B cell (primary cell): ENCODE measurements around the gene MPHOSPH6. TPM values are rescaled to one million over a fixed set of nuclear protein-coding genes. Genes with fewer than 3 reads are reported as not detected.

Experiments used
- ATAC-seq: fragments of 200-7000 bp; cut with Tn5 transposase; one replicate; pipeline ENCODE4 v1.10.0; 2021; ENCODE audit warnings: low read depth, mild to moderate bottlenecking, moderate number of reproducible peaks, moderate library complexity
- CTCF ChIA-PET: fragments of 350-600 bp; sonication (Branson Sonifier 250); formaldehyde crosslinking; loops from one replicate; lab custom pipeline; 2021; ENCODE audit warnings: antibody characterized with exemption, inconsistent platforms; lab: Charles Lee
- POLR2A ChIA-PET: fragments of 350-600 bp; sonication (Branson Sonifier 250); formaldehyde crosslinking; loops from one replicate; lab custom pipeline; 2021; ENCODE audit warnings: antibody characterized with exemption; lab: Charles Lee
- DNase-seq: peaks from one replicate; pipeline ENCODE4 v3.0.0; 2013
- H2AFZ ChIP-seq: 2 replicates; pipeline ENCODE4 v1.6.1; 2012; ENCODE audit warnings: mild to moderate bottlenecking, low read depth, low read length; ENCODE audit not compliant: insufficient read depth, poor library complexity, severe bottlenecking
- H3K27ac ChIP-seq, 2 donors: 1 replicate in 1 of 2; 2 replicates in 1 of 2; pipeline ENCODE4 v1.5.1; 2012 to 2013; ENCODE audit warnings: low read length in 2 of 2, mild to moderate bottlenecking in 2 of 2, moderate library complexity in 1 of 2
- H3K27me3 ChIP-seq, 4 experiments: fragments of 200-600 bp in 1 of 4; sonication (generic) in 1 of 4; replicated peaks in 1 of 4; 1 replicate in 2 of 4; 2 replicates in 2 of 4; pipeline versions ENCODE4 v1.6.1 to v1.7.0; 2013 to 2016; ENCODE audit warnings: low read length in 3 of 4, mild to moderate bottlenecking in 2 of 4, mixed read lengths in 1 of 4, moderate library complexity in 1 of 4; ENCODE audit not compliant: insufficient read depth in 4 of 4, control insufficient read depth in 3 of 4; ENCODE audit errors: control extremely low read depth in 1 of 4
- H3K36me3 ChIP-seq, 2 experiments: replicated peaks in 1 of 2; 1 replicate in 1 of 2; 2 replicates in 1 of 2; pipeline versions ENCODE4 v1.6.1 to v1.7.1; 2013; ENCODE audit warnings: low read length in 1 of 2; ENCODE audit not compliant: insufficient read depth in 2 of 2, control insufficient read depth in 1 of 2; ENCODE audit errors: control extremely low read depth in 1 of 2, extremely low read depth in 1 of 2
- H3K4me1 ChIP-seq, 2 donors: fragments of 200-600 bp in 1 of 2; sonication (generic) in 1 of 2; 1 replicate in 1 of 2; 2 replicates in 1 of 2; pipeline versions ENCODE4 v1.5.1 to v1.6.1; 2013 to 2017; ENCODE audit warnings: low read length in 2 of 2; ENCODE audit not compliant: control insufficient read depth in 2 of 2, insufficient read depth in 2 of 2
- H3K4me2 ChIP-seq: replicated peaks from 2 replicates; pipeline ENCODE3; 2012; ENCODE audit warnings: mild to moderate bottlenecking, low read depth, low read length; ENCODE audit not compliant: poor library complexity, severe bottlenecking
- H3K4me3 ChIP-seq, 5 experiments: fragments of 200-600 bp in 1 of 5; sonication (generic) in 1 of 5; 1 replicate in 3 of 5; 2 replicates in 2 of 5; pipeline versions ENCODE4 v1.5.1 to v1.7.0; 2011 to 2016; ENCODE audit warnings: low read length in 4 of 5, mild to moderate bottlenecking in 4 of 5, low read depth in 2 of 5, control low read depth in 1 of 5, moderate library complexity in 1 of 5; ENCODE audit not compliant: insufficient read depth in 1 of 5; ENCODE audit errors: control extremely low read depth in 1 of 5, extremely low read depth in 1 of 5
- H3K79me2 ChIP-seq: fragments of 200-600 bp; sonication (generic); one replicate; pipeline ENCODE4 v1.6.0; 2016; ENCODE audit warnings: low read length; ENCODE audit not compliant: control insufficient read depth, insufficient read depth
- H3K9ac ChIP-seq: fragments of 200-600 bp; sonication (generic); 2 replicates; pipeline ENCODE4 v1.6.1; 2017; ENCODE audit warnings: mild to moderate bottlenecking, low read length, moderate library complexity
- H3K9me3 ChIP-seq, 3 donors: one replicate each; pipeline versions ENCODE4 v1.6.1 to v1.7.1; 2013; ENCODE audit warnings: low read length in 2 of 3; ENCODE audit not compliant: control insufficient read depth in 2 of 3, insufficient read depth in 1 of 3; ENCODE audit errors: control extremely low read depth in 1 of 3
- H4K20me1 ChIP-seq: 2 replicates; pipeline ENCODE4 v1.6.0; 2012; ENCODE audit warnings: mild to moderate bottlenecking, low read length; ENCODE audit not compliant: insufficient read depth, control insufficient read depth, poor library complexity, severe bottlenecking
- H3K27ac Mint-ChIP-seq: one replicate; pipeline ENCODE4 v1.8.0; 2021; ENCODE audit warnings: mixed read lengths
- H3K27me3 Mint-ChIP-seq: one replicate; pipeline ENCODE4 v1.8.0; 2021; ENCODE audit warnings: mixed read lengths
- H3K4me1 Mint-ChIP-seq: one replicate; pipeline ENCODE4 v1.8.0; 2021; ENCODE audit warnings: mixed read lengths
- H3K4me3 Mint-ChIP-seq: one replicate; pipeline ENCODE4 v1.8.0; 2021; ENCODE audit warnings: mixed read lengths
- H3K9me3 Mint-ChIP-seq: one replicate; pipeline ENCODE4 v1.8.0; 2022; ENCODE audit warnings: mixed read lengths; ENCODE audit not compliant: insufficient read depth
- EZH2 ChIP-seq: IDR thresholded peaks from 2 replicates; pipeline ENCODE4 v1.6.1; 2012; ENCODE audit warnings: borderline replicate concordance, low read depth, mild to moderate bottlenecking, moderate library complexity, low read length; ENCODE audit not compliant: insufficient read depth, poor library complexity, severe bottlenecking
- WGBS: methylation state at CpG from one replicate; pipeline ENCODE4 v1.1.5; 2013; ENCODE audit warnings: missing lambda C conversion rate; ENCODE audit not compliant: insufficient coverage; 5-methylcytosine and 5-hydroxymethylcytosine counted together
- intact Hi-C: fragments of 100-400 bp; cut with micrococcal nuclease; formaldehyde crosslinking; loops from one replicate; pipeline ENCODE4 v1.10.0; 2022
- polyA plus RNA-seq: library from polyadenylated mRNA; depleted of rRNA; stranded (reverse); fragments of >200 nt; gene quantifications from 2 replicates; pipeline ENCODE4 v1.2.3, GENCODE V29; 2012
- total RNA-seq, 2 donors: library from RNA; stranded (reverse); fragments of 120-200 nt in 1 of 2; gene quantifications; 1 replicate in 1 of 2; 2 replicates in 1 of 2; pipeline versions ENCODE4 v1.2.3 to v1.2.4, GENCODE V29; 2013 to 2022
- TF ChIP-seq, protein P1 (sequence below): fragments of 200-600 bp; IDR thresholded peaks from one replicate; pipeline ENCODE4 v1.8.0; 2022; ENCODE audit warnings: antibody characterized with exemption, mild to moderate bottlenecking

Gene MPHOSPH6
- total and polyA plus RNA-seq, 2 donors (not counting 1 experiment from before 2014, with no cell fraction given): 4.6 to 20.4 TPM

DNA sequence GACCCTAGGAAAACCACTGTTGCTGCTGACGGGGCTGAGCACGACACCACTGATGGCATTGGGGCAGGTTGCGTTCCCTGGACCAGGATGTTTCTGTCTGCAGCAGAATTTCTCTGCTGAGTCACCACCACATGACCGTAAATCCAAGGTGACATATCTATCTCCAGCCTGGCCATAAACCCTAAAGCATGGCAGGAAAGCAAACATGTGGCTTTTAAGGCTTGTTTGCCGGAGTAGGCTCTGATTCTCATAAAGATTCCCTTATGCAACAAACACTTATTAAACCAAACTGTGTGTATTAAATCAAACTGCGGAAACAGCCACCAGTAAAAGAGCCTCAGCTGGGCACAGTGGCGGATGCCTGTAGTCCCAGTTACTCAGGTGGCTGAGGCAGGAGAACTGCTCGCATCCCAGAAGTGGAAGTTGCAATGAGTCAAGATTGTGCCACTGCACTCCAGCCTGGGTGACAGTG, 17.3 kb downstream of the MPHOSPH6 start:
- Histone ChIP-seq H3K27me3 (no peaks in the 10 kb centered on the region), H4K20me1 (no peaks in the 10 kb centered on the region), H3K36me3 (peaks cover 11% of the 10 kb centered on the region in 2 experiments), H3K9ac (no peak overlapping the region), H2AFZ (no peak overlapping the region), H3K9me3 (peaks cover 0 to 2% (median 0%) of the 10 kb centered on the region in 3 donors), H3K4me2 (no peak overlapping the region), H3K79me2 (peaks cover 5% of the 10 kb centered on the region), H3K4me3 (no peak overlapping the region), H3K4me1 (no peaks in the 10 kb centered on the region), H3K27ac (no peak overlapping the region)
- ATAC-seq: no peak
- WGBS: 81% methylated on average over 7 of the region's 8 CpGs
- H3K27me3 Mint-ChIP-seq: no peaks in the 10 kb centered on the region
- ChIA-PET CTCF (no interaction called here), POLR2A (no interaction called here)
- H3K4me3 Mint-ChIP-seq: no peak overlapping the region
- no peaks in the 10 kb centered on the region for H3K9me3 Mint-ChIP-seq
- H3K4me1 Mint-ChIP-seq: no peaks in the 10 kb centered on the region
- H3K27ac Mint-ChIP-seq: no peak overlapping the region
- DNase-seq: no peak
- intact Hi-C loops: no loop called here
- TF ChIP-seq, protein P1, sequence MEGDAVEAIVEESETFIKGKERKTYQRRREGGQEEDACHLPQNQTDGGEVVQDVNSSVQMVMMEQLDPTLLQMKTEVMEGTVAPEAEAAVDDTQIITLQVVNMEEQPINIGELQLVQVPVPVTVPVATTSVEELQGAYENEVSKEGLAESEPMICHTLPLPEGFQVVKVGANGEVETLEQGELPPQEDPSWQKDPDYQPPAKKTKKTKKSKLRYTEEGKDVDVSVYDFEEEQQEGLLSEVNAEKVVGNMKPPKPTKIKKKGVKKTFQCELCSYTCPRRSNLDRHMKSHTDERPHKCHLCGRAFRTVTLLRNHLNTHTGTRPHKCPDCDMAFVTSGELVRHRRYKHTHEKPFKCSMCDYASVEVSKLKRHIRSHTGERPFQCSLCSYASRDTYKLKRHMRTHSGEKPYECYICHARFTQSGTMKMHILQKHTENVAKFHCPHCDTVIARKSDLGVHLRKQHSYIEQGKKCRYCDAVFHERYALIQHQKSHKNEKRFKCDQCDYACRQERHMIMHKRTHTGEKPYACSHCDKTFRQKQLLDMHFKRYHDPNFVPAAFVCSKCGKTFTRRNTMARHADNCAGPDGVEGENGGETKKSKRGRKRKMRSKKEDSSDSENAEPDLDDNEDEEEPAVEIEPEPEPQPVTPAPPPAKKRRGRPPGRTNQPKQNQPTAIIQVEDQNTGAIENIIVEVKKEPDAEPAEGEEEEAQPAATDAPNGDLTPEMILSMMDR: no peak
- TF ChIP-seq EZH2: no peak

DNA sequence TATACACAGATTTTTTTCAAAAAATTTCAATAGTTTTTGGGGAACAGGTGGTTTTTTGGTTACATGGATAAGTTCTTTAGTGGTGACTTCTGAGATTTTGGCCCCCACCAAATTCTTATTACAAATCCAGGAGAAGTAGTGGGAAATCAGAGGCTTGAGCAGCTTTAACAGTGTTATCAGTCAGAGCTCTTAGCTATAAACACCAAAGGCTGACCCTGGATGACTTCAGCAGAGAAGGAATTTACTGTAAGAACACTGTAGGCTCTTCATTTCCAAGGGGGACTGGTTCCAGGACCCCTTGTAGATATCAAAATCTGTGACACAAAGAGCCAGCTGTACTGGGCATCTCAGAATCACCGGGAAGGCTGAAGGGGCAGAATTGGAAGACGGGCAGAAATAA, 17.8 kb downstream of the MPHOSPH6 start:
- Mint-ChIP-seq H3K4me1 (no peaks in the 10 kb centered on the region), H3K27ac (no peak overlapping the region), H3K4me3 (no peak overlapping the region), H3K9me3 (no peaks in the 10 kb centered on the region), H3K27me3 (no peaks in the 10 kb centered on the region)
- no peak for ATAC-seq
- no peak overlapping the region for H3K4me3 ChIP-seq
- H3K27me3 ChIP-seq: no peaks in the 10 kb centered on the region
- no peak overlapping the region for H3K4me2 ChIP-seq
- no peak overlapping the region for H3K27ac ChIP-seq
- ChIA-PET CTCF (no interaction called here), POLR2A (no interaction called here)
- TF ChIP-seq, protein P1: no peak
- no peak for TF ChIP-seq EZH2
- intact Hi-C loops: no loop called here
- H3K4me1 ChIP-seq: no peaks in the 10 kb centered on the region
- no peak overlapping the region for H3K9ac ChIP-seq
- peaks cover 10 to 13% of the 10 kb centered on the region in 2 experiments for H3K36me3 ChIP-seq
- 75% methylated on average over 2 of the region's 2 CpGs for WGBS
- H3K9me3 ChIP-seq: peaks cover 0 to 2% (median 0%) of the 10 kb centered on the region in 3 donors
- no peak overlapping the region for H2AFZ ChIP-seq
- H3K79me2 ChIP-seq: peaks cover 5% of the 10 kb centered on the region
- H4K20me1 ChIP-seq: no peaks in the 10 kb centered on the region
- no peak for DNase-seq
